NCI-H1930 (cell line): ENCODE results near the gene PTGS1.
"Not testable (repeated sequence)": the region's sequence is repeated elsewhere in the genome, so short reads cannot be mapped to it uniquely, and the experiment has no call there.

Experiments used
- DNase-seq, 2 experiments: peaks; one replicate each; lab custom pipeline; 2025; lab: John Stamatoyannopoulos, UW

PTGS1 gene

GRCh38 chr9:122398371-122398924 lies 27.6 kb downstream of the PTGS1 start:
- no peak for DNase-seq

GRCh38 chr9:122401896-122402295 lies 31.1 kb downstream of the PTGS1 start:
- DNase-seq, result no peak

DNA sequence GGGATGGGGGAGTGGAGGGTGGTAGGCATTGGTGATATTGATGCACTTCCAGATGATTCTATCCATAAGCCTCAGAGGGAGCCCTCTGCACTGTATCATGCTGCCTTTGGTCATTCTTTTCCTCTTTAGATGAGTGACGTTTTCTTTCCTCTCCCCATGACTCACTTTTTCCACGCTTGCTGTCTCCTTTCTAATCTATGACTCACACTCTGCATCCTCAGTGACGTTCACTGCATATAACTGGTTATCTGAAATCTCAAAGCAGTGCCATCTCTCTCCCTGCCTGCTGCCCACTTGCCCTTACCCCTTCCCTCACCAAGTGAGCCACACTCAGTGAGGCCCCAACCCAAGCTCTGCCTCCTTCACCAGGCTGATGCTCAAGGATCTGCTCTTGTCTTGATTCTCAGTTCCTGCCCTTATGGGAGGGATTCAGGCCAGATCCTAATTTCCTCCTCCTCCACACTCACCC lies 31.6 kb downstream of the PTGS1 start:
- no peak for DNase-seq

DNA sequence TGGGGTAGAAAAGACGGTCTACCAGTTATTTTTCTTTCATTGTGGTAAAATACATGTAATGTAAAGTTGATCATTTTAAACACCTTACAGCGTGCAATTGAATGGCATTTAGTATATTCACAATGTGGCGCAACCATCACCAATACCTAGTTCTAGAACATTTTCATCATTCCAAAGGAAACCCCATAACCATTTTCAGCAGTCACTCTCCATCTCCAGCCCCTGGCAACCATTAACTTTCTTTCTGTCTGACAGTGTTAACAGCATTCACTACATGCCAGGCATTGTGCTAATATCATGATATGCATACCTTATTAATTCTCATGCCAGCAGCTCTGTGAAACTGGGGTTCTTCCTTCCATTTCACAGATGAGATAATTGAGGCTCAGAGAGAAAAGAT lies 32.0 kb downstream of the PTGS1 start:
- DNase-seq, result no peak

DNA sequence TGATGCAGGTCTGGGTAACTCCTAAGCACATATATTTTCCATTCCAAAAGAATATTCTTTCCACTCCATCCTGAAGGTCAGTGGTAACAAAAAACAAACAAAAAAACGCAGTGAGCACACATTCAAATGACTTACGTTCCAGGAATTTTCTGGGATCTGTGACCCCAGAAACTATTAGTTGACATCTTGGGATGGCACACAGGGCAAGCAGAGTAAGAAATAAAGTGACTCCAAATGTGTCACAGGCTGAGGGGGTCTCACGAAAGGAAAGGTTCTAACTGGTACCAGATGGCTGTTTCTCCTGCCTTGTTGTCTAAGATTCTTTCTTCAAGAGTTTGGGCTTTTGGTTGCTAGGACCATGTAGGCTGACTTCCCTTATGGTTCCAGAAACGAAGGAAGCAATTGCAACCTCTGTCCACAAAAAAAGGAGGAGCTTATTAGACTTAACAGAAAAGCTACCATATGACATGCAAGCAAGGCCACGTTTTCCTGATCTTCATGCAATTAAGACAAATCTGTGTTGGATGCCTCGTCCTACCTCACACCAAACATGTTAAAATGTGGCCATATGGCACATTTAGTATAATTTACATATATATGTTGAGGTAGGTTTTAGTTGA lies 32.7 kb downstream of the PTGS1 start:
- no peak for DNase-seq

DNA sequence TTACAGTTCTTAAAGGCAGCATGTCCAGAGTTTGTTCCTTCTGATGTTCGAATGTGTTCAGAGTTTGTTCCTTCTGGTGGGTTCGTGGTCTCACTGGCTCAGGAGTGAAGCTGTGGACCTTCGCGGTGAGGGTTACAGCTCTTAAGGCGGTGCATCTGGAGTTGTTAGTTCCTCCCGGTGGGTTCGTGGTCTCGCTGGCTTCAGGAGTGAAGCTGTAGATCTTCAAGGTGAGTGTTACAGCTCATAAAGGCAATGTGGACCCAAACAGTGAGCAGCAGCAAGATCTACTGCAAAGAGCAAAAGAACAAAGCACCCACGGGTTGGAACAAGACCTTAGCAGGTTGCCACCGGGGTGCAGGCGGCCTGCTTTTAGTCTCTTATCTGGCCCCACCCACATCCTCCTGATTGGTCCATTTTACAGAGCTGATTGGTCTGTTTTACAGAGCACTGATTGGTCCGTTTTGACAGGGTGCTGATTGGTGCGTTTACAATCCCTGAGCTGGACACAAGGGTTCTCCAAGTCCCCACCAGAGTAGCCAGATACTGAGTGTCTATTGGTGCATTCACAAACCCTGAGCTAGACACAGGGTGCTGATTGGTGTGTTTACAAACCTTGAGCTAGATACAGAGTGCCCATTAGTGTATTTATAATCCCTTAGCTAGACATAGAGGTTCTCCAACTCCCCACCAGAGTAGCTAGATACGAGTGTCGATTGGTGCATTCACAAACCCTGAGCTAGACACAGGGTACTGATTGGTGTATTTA lies 34.7 kb downstream of the PTGS1 start:
- DNase-seq, result peak; percentile 5 to 8

DNA sequence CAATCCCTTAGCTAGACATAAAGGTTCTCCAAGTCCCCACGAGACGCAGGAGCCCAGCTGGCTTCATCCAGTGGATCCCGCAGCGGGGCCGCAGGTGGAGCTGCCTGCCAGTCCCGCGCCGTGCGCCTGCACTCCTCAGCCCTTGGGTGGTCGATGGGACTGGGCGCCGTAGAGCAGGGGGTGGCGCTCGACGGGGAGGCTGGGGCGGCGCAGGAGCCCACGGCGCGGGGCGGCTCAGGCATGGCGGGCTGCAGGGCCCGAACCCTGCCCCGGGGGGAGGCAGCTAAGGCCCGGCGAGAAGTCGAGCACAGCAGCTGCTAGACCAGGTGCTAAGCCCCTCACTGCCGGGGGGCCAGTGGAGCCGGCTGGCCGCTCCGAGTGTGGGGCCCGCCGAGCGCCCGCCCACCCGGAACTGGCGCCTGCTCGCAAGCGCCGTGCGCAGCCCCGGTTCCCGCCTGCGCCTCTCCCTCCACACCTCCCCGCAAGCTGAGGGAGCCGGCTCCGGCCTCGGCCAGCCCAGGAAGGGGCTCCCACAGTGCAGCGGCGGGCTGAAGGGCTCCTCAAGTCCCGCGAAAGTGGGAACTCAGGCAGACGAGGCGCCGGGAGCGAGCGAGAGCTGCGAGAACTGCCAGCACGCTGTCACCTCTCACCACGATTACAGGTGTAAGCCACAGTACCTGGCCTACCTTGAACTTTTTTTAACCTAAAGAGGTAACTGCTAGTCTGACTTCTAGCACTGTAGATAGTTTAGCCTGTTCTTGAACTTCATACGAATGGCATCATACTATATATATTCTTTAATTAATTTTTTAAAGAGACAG lies 35.5 kb downstream of the PTGS1 start:
- DNase-seq, result no peak

GRCh38 chr9:122414108-122414507 lies 43.3 kb downstream of the PTGS1 start:
- DNase-seq, result not testable (repeated sequence)

GRCh38 chr9:122418016-122418415 lies 47.2 kb downstream of the PTGS1 start:
- no peak for DNase-seq

DNA sequence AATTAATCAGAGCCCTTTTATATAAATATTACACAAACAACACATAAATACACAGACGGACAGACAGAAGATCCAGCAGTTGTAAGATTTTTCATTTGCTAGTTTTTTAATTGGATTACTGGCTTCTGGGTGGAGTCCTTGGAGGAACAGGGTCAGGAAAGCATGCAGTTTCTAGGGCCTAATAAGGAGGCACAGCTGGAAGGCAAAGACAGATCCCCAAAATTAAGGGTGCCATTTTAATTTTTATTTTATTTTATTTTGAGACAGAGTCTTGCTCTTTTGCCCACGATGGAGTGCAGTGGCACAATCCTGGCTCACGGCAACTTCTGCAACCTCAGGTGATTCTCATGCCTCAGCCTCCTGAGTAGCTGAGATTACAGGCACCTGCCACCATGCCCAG lies 49.5 kb downstream of the PTGS1 start:
- no peak for DNase-seq

GRCh38 chr9:122425087-122425486 lies 54.3 kb downstream of the PTGS1 start:
- no peak for DNase-seq

DNA sequence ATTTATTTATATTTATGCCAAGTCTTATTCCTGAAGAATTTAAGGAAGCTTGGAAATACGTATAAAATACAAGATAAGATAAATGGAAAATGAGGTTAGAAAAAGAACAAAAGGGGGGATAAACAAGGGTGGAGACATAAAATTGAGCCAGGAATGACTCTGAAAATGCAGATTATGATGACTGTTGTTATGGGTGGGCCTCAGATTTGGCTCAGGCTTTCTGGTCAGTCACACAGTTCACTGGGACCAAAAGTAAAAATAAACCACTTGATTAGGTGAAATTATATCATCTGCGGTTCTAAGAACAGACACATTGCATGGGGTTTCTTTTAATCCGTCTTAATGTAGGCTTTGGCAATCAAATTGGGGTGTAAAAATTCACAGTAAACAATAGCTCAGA lies 55.9 kb downstream of the PTGS1 start:
- DNase-seq, result no peak

- no peak for DNase-seq
These were observed 71.7 kb downstream of the PTGS1 start for GRCh38 chr9:122442568-122442967.

- no peak for DNase-seq
These were observed 73.4 kb downstream of the PTGS1 start for GRCh38 chr9:122444041-122444733.
